Cardiac muscle cell (in vitro differentiated cells and primary cell): ENCODE results near the gene RAI1. TPM values are rescaled to one million over a fixed set of nuclear protein-coding genes. Genes with fewer than 3 reads are reported as not detected.
"Not testable (repeated sequence)": the region's sequence is repeated elsewhere in the genome, so short reads cannot be mapped to it uniquely, and the experiment has no call there.

Experiments
- DNase-seq, 2 donors: peaks; one replicate each; pipeline versions ENCODE4 v3.0.0 to v3.0.0-alpha.2; 2010 to 2017; ENCODE audit warnings: low read depth in 1 of 2, low spot score in 1 of 2
- H3K27ac ChIP-seq: fragments of 200-600 bp; sonication (generic); 2 replicates; pipeline ENCODE4 v1.5.1; 2016
- H3K27me3 ChIP-seq: fragments of 200-600 bp; sonication (generic); 2 replicates; pipeline ENCODE4 v1.6.0; 2016; ENCODE audit warnings: control low read depth
- H3K36me3 ChIP-seq: fragments of 200-600 bp; sonication (generic); 2 replicates; pipeline ENCODE4 v1.5.1; 2016; ENCODE audit warnings: control low read depth
- H3K4me1 ChIP-seq: fragments of 200-600 bp; sonication (generic); 2 replicates; pipeline ENCODE4 v1.8.1; 2017; ENCODE audit warnings: low read depth, mild to moderate bottlenecking, mixed run types
- H3K4me3 ChIP-seq: fragments of 200-600 bp; sonication (generic); 2 replicates; pipeline ENCODE4 v1.5.1; 2016; ENCODE audit warnings: mild to moderate bottlenecking
- H3K9me3 ChIP-seq: fragments of 200-600 bp; sonication (generic); 2 replicates; pipeline ENCODE4 v1.5.1; 2017; ENCODE audit warnings: low read depth, mild to moderate bottlenecking, control low read depth
- polyA plus RNA-seq: library from polyadenylated mRNA; unstranded; fragments of >200 nt; fragmentation: Nextera tagmentation; extraction: Ambion mirVana; gene quantifications from 2 replicates; pipeline ENCODE4 v1.2.1, GENCODE V29; 2016
- total RNA-seq: library from RNA; depleted of rRNA; stranded (reverse); fragments of >200 nt; gene quantifications from 2 replicates; pipeline ENCODE4 v1.2.3, GENCODE V29; 2016
- TF ChIP-seq, protein P1 (sequence below): IDR thresholded peaks from 2 replicates; pipeline ENCODE4 v1.5.1; 2012; ENCODE audit warnings: low read depth, mild to moderate bottlenecking, low read length

Gene RAI1
- total and polyA plus RNA-seq, 2 experiments from 2014 or later: 20.2 to 46.2 TPM

DNA sequence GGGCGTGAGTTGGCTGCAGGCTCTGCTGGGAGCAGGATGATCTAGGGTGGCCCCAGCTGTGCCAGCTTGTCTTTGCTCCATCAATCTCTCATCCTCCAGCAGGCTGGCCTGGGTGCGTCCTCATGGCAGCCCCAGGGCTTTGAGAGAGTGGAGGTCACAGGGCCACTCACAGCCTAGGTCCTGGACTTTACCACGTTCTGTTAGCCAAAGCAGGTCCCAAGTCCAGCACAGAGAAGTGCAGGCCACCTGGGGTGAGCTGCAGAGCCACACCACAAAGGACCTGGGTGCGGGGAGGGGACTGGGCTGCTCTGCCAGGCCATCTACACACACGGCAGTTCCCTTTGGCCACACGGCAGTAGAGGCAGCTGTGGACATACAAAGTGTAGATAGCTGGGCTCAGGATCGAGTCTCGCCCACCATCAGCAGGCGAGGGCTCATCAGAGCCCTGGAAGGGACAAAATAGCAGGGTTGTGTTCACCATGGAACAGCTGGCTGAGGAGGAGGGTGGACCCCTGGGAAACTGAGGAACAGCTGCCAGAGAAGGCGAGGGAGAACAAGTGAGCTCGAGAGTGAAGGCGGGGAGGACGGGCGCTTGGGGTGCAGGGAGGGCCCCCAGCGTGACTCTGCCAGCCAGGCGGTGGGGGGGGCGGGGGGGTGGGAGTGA is 125.5 kb downstream of the RAI1 start:
- Histone ChIP-seq H3K27ac (no peak overlapping the region), H3K27me3 (no peaks in the 10 kb centered on the region), H3K4me1 (peaks cover 24% of the 10 kb centered on the region), H3K9me3 (no peaks in the 10 kb centered on the region), H3K36me3 (peaks cover 6% of the 10 kb centered on the region), H3K4me3 (no peak overlapping the region)
- no peak for DNase-seq
- TF ChIP-seq, protein P1, sequence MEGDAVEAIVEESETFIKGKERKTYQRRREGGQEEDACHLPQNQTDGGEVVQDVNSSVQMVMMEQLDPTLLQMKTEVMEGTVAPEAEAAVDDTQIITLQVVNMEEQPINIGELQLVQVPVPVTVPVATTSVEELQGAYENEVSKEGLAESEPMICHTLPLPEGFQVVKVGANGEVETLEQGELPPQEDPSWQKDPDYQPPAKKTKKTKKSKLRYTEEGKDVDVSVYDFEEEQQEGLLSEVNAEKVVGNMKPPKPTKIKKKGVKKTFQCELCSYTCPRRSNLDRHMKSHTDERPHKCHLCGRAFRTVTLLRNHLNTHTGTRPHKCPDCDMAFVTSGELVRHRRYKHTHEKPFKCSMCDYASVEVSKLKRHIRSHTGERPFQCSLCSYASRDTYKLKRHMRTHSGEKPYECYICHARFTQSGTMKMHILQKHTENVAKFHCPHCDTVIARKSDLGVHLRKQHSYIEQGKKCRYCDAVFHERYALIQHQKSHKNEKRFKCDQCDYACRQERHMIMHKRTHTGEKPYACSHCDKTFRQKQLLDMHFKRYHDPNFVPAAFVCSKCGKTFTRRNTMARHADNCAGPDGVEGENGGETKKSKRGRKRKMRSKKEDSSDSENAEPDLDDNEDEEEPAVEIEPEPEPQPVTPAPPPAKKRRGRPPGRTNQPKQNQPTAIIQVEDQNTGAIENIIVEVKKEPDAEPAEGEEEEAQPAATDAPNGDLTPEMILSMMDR: no peak

DNA sequence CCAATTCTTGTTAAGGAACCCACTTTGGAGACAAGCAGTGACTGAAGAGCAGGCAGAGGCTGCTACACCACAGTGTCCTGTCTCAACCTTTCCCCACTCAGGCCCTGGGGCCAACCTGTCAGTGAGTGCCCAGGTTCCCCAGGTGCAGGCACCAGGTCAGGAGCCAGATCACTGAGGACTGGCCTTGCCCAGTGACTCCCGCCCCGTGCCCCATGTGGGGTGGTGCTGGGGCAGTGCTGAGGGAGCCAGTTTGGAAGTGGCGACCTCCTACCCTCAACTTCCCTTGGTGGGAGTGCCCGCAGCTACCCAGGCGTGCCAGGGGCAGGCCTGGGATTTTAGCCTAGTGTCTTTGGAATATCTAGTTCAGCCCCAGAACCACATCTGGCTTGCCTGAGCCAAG is 126.2 kb downstream of the RAI1 start:
- no peak overlapping the region for H3K27ac ChIP-seq
- TF ChIP-seq, protein P1: no peak
- no peaks in the 10 kb centered on the region for H3K27me3 ChIP-seq
- peaks cover 31% of the 10 kb centered on the region for H3K4me1 ChIP-seq
- peaks cover 6% of the 10 kb centered on the region for H3K36me3 ChIP-seq
- H3K4me3 ChIP-seq: no peak overlapping the region
- DNase-seq: no peak
- H3K9me3 ChIP-seq: no peaks in the 10 kb centered on the region

DNA sequence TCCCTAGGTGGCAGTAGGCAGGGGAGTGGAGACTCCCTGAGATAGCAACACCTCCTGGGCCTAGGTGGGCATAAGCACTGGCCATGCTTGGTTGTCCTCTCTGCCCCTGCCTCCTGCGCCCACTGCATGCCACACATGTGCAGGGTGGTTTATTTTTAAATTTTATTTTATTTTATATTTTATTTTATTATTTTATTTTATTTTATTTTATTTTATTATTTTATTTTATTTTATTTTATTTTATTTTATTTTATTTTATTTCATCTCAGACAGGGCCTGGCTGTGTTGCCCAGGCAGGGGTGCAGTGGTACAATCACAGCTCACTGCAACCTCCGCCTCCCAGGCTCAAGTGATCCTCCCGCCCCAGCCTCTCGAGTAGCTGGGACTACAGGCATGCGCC is 126.9 kb downstream of the RAI1 start:
- DNase-seq, H3K27ac ChIP-seq, H3K9me3 ChIP-seq, H3K27me3 ChIP-seq, H3K4me3 ChIP-seq, H3K36me3 ChIP-seq: not testable (repeated sequence)
- peaks cover 31% of the 10 kb centered on the region for H3K4me1 ChIP-seq

DNA sequence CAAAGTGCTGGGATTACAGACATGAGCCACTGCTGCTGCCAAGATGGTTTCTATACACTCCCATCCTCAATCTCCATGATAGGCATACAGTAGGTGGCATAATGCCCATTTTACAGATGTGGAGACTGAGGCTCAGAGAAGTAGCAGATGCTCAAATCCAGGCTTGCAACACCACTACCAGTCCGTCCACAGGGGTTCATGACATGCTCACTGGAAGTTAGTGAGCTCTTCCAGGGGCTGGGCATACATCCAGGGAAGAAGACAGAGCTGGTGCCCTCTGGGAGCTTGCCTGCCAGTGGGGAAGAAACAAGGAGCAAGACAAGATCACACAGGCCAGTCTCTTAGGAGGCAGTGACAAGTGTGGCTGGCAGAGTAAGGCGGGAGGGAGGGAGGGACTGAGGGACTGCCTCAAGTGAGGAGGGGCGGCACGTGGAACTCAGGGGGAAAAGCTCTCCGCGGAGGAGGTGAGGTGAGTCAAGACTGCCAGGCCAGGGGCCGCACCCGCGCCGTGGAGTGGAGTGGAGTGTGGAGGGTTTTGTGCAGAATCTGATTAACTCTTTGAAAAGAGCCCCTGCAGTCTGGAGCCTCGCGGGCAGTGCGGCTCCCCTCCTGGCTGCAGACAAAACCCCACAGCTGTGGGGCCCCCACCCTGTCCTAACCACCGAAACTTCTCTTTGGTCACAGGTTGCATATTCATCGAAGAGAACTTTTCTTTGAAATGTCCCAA is 127.6 kb downstream of the RAI1 start:
- TF ChIP-seq, protein P1: no peak
- H3K4me1 ChIP-seq: peaks cover 31% of the 10 kb centered on the region
- H3K36me3 ChIP-seq: peaks cover 5% of the 10 kb centered on the region
- no peak overlapping the region for H3K27ac ChIP-seq
- DNase-seq: peak in 1 of 2 donors; percentile 43
- no peaks in the 10 kb centered on the region for H3K9me3 ChIP-seq
- H3K4me3 ChIP-seq: no peak overlapping the region
- H3K27me3 ChIP-seq: no peaks in the 10 kb centered on the region

DNA sequence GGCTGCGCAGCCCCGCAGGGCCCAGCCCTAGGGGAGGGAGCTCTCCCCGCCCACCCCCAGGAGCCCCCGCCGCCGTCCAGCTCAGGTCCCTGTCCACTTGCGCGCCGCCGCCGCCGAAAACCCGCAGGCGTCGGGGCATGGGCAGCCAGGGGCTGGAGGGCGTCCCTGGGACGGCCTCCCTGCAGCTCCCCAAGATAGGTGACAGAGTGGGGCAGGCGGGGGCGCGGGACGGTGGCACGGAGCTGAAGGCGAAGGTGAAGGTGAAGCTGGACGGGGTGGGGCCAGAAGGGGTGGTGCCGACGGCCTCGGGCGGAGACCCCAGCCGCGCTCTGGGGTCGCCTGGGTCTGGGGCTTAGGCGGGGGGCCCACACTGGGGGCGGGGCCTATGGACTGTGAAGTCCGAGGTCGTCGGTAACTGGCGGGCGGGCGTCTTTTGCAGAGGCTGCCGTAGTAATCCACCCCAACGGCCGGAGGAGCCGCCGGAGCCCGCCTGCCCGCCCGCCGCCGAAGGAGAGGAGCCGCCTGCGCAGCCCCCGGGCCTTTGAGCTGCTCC is 128.3 kb downstream of the RAI1 start:
- Histone ChIP-seq H3K4me3 (peak overlapping the region; percentile 3), H3K9me3 (no peaks in the 10 kb centered on the region), H3K4me1 (peaks cover 35% of the 10 kb centered on the region), H3K27ac (no peak overlapping the region), H3K27me3 (no peaks in the 10 kb centered on the region), H3K36me3 (no peaks in the 10 kb centered on the region)
- TF ChIP-seq, protein P1: no peak
- no peak for DNase-seq
